Natural killer cell (primary cell): ENCODE measurements around the gene NNMT. TPM values are rescaled to one million over a fixed set of nuclear protein-coding genes. Genes with fewer than 3 reads are reported as not detected.

Experiments
- ATAC-seq, 3 donors: fragments of 150-1000 bp in 2 of 3; fragments of 200-7000 bp in 1 of 3; cut with Tn5 transposase; 1 replicate in 1 of 3; 2 replicates in 2 of 3; pipeline ENCODE4 v1.10.0; 2021; ENCODE audit warnings: mild to moderate bottlenecking in 2 of 3, moderate library complexity in 2 of 3
- DNase-seq, 2 donors: peaks; one replicate each; pipeline versions ENCODE4 v3.0.0 to v3.0.0-alpha.2; 2013 to 2021; ENCODE audit warnings: mixed read lengths in 1 of 2
- H3K27ac ChIP-seq: one replicate; pipeline ENCODE4 v1.5.1; 2013; ENCODE audit warnings: mild to moderate bottlenecking, low read length
- H3K27me3 ChIP-seq: one replicate; pipeline ENCODE4 v1.6.1; 2013; ENCODE audit warnings: low read length; ENCODE audit not compliant: control insufficient read depth, insufficient read depth
- H3K36me3 ChIP-seq: one replicate; pipeline ENCODE4 v1.6.1; 2013; ENCODE audit warnings: low read length; ENCODE audit not compliant: control insufficient read depth, insufficient read depth
- H3K4me1 ChIP-seq: one replicate; pipeline ENCODE4 v1.6.1; 2013; ENCODE audit warnings: low read length; ENCODE audit not compliant: control insufficient read depth, insufficient read depth
- H3K4me3 ChIP-seq: one replicate; pipeline ENCODE4 v1.5.1; 2013; ENCODE audit warnings: low read length
- H3K9me3 ChIP-seq: one replicate; pipeline ENCODE4 v1.6.1; 2013; ENCODE audit warnings: low read length; ENCODE audit not compliant: control insufficient read depth, insufficient read depth
- H3K27ac Mint-ChIP-seq, 2 donors: one replicate each; pipeline ENCODE4 v1.8.0; 2022; ENCODE audit warnings: mild to moderate bottlenecking in 2 of 2, mixed read lengths in 2 of 2, moderate library complexity in 1 of 2
- H3K27me3 Mint-ChIP-seq, 2 donors: one replicate each; pipeline ENCODE4 v1.8.0; 2022; ENCODE audit warnings: low read depth in 2 of 2, mixed read lengths in 2 of 2
- H3K36me3 Mint-ChIP-seq: one replicate; pipeline ENCODE4 v1.8.0; 2022; ENCODE audit warnings: mixed read lengths
- H3K4me1 Mint-ChIP-seq, 2 donors: one replicate each; pipeline ENCODE4 v1.8.0; 2022; ENCODE audit warnings: mixed read lengths in 2 of 2
- H3K4me3 Mint-ChIP-seq: one replicate; pipeline ENCODE4 v1.8.0; 2022; ENCODE audit warnings: mild to moderate bottlenecking, moderate library complexity, mixed read lengths
- H3K9me3 Mint-ChIP-seq, 2 donors: one replicate each; pipeline ENCODE4 v1.8.0; 2022; ENCODE audit warnings: mixed read lengths in 2 of 2
- CTCF ChIP-seq: fragments of 200-600 bp; IDR thresholded peaks from one replicate; pipeline ENCODE4 v1.8.0; 2022; ENCODE audit warnings: antibody characterized with exemption
- WGBS: methylation state at CpG from one replicate; pipeline ENCODE4 v1.1.7; 2013; ENCODE audit warnings: missing lambda C conversion rate; ENCODE audit not compliant: insufficient coverage; 5-methylcytosine and 5-hydroxymethylcytosine counted together
- intact Hi-C: fragments of 100-400 bp; cut with micrococcal nuclease; formaldehyde crosslinking; loops from one replicate; pipeline ENCODE4 v1.14.2; 2022
- total RNA-seq, 4 donors: library from RNA; stranded (reverse); fragments of 120-200 nt in 1 of 4; gene quantifications; one replicate each; pipeline versions ENCODE4 v1.2.3 to v1.2.4, GENCODE V29; 2013 to 2022

The NNMT gene
- total RNA-seq, 3 donors from 2014 or later (not counting 1 experiment from before 2014, with no cell fraction given) = 1.8 to 2.4 (median 2.0) TPM

GRCh38 chr11:114348200-114349191 lies 52.3 kb downstream of the NNMT start:
- Mint-ChIP-seq H3K4me3 (no peak overlapping the region), H3K27ac (no peak overlapping the region), H3K9me3 (no peaks in the 10 kb centered on the region), H3K4me1 (peaks cover 6 to 7% of the 10 kb centered on the region in 2 donors), H3K27me3 (no peaks in the 10 kb centered on the region), H3K36me3 (no peaks in the 10 kb centered on the region)
- no peaks in the 10 kb centered on the region for H3K36me3 ChIP-seq
- intact Hi-C loops = loop anchor here (2.0 kb wide), 1 partner anchor 92 kb away; no protein-coding TSS in a partner anchor
- H3K9me3 ChIP-seq = no peaks in the 10 kb centered on the region
- H3K4me3 ChIP-seq = no peak overlapping the region
- peak; percentile 65 for TF ChIP-seq CTCF
- peaks cover 3% of the 10 kb centered on the region for H3K4me1 ChIP-seq
- no peak overlapping the region for H3K27ac ChIP-seq
- peak in 1 of 3 donors; percentile 65 for ATAC-seq
- no peaks in the 10 kb centered on the region for H3K27me3 ChIP-seq
- WGBS = 89% methylated on average over 12 of the region's 13 CpGs
- DNase-seq = peak in 1 of 2 donors; percentile 73

- Mint-ChIP-seq H3K9me3 (no peaks in the 10 kb centered on the region), H3K36me3 (no peaks in the 10 kb centered on the region), H3K27me3 (peaks cover 0 to 1% of the 10 kb centered on the region in 2 donors), H3K27ac (no peak overlapping the region), H3K4me3 (no peak overlapping the region), H3K4me1 (peaks cover 6 to 7% of the 10 kb centered on the region in 2 donors)
- H3K36me3 ChIP-seq = no peaks in the 10 kb centered on the region
- intact Hi-C loops = loop anchor here (5.0 kb wide), 1 partner anchor 412 kb away; no protein-coding TSS in a partner anchor
- H3K4me3 ChIP-seq = no peak overlapping the region
- no peak overlapping the region for H3K27ac ChIP-seq
- H3K4me1 ChIP-seq = peaks cover 3% of the 10 kb centered on the region
- no peak for ATAC-seq
- H3K9me3 ChIP-seq = no peaks in the 10 kb centered on the region
- DNase-seq = no peak
- 90% methylated on average over 10 of the region's 10 CpGs for WGBS
- no peaks in the 10 kb centered on the region for H3K27me3 ChIP-seq
- TF ChIP-seq CTCF = no peak
These were observed 53.8 kb downstream of the NNMT start for GRCh38 chr11:114350022-114350421.

- DNase-seq = no peak
- Histone ChIP-seq H3K4me1 (no peaks in the 10 kb centered on the region), H3K4me3 (no peak overlapping the region), H3K27ac (no peak overlapping the region), H3K9me3 (no peaks in the 10 kb centered on the region), H3K27me3 (no peaks in the 10 kb centered on the region), H3K36me3 (no peaks in the 10 kb centered on the region)
- H3K9me3 Mint-ChIP-seq = no peaks in the 10 kb centered on the region
- no peak for TF ChIP-seq CTCF
- no peak for ATAC-seq
- WGBS = 100% methylated on average over 1 of the region's 3 CpGs
- no peaks in the 10 kb centered on the region for H3K4me1 Mint-ChIP-seq
- no peak overlapping the region for H3K27ac Mint-ChIP-seq
- no peaks in the 10 kb centered on the region for H3K36me3 Mint-ChIP-seq
- intact Hi-C loops = loop anchor here (5.0 kb wide), 1 partner anchor 409 kb away; no protein-coding TSS in a partner anchor
- H3K4me3 Mint-ChIP-seq = no peak overlapping the region
- H3K27me3 Mint-ChIP-seq = peaks cover 2 to 10% of the 10 kb centered on the region in 2 donors
These were observed 57.2 kb downstream of the NNMT start for GRCh38 chr11:114353443-114353842.
